ENCODE measurements around the gene BLOC1S2. TPM values are rescaled to one million over a fixed set of nuclear protein-coding genes. Genes with fewer than 3 reads are reported as not detected.

BLOC1S2 gene
- total and polyA plus RNA-seq, 2 of the 8 experiments (the other 6 are each of a cell fraction or from before 2014, with no cell fraction given), result 25.1 to 50.6 TPM

DNA sequence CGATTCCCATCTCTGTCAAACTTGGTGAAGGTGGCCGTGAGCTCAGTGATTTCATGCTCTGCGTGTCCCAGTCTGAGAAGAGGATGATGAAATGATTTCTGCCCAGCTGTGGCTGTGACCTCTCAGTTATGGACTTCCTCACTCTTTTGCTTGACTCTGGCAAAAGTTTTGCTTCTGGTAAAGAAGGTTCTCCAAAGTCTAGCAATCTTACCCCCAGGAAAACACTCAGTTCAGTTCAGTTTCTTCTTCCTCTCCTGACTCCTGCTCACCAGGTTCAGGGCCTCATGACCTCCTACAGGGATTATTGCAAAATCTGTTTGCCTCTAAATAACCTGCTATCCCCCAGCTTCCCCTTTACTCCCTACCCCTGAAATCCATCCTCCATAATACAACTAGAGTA lies 4.9 kb upstream of the BLOC1S2 start (continued):
- TF ChIP-seq, protein P1, sequence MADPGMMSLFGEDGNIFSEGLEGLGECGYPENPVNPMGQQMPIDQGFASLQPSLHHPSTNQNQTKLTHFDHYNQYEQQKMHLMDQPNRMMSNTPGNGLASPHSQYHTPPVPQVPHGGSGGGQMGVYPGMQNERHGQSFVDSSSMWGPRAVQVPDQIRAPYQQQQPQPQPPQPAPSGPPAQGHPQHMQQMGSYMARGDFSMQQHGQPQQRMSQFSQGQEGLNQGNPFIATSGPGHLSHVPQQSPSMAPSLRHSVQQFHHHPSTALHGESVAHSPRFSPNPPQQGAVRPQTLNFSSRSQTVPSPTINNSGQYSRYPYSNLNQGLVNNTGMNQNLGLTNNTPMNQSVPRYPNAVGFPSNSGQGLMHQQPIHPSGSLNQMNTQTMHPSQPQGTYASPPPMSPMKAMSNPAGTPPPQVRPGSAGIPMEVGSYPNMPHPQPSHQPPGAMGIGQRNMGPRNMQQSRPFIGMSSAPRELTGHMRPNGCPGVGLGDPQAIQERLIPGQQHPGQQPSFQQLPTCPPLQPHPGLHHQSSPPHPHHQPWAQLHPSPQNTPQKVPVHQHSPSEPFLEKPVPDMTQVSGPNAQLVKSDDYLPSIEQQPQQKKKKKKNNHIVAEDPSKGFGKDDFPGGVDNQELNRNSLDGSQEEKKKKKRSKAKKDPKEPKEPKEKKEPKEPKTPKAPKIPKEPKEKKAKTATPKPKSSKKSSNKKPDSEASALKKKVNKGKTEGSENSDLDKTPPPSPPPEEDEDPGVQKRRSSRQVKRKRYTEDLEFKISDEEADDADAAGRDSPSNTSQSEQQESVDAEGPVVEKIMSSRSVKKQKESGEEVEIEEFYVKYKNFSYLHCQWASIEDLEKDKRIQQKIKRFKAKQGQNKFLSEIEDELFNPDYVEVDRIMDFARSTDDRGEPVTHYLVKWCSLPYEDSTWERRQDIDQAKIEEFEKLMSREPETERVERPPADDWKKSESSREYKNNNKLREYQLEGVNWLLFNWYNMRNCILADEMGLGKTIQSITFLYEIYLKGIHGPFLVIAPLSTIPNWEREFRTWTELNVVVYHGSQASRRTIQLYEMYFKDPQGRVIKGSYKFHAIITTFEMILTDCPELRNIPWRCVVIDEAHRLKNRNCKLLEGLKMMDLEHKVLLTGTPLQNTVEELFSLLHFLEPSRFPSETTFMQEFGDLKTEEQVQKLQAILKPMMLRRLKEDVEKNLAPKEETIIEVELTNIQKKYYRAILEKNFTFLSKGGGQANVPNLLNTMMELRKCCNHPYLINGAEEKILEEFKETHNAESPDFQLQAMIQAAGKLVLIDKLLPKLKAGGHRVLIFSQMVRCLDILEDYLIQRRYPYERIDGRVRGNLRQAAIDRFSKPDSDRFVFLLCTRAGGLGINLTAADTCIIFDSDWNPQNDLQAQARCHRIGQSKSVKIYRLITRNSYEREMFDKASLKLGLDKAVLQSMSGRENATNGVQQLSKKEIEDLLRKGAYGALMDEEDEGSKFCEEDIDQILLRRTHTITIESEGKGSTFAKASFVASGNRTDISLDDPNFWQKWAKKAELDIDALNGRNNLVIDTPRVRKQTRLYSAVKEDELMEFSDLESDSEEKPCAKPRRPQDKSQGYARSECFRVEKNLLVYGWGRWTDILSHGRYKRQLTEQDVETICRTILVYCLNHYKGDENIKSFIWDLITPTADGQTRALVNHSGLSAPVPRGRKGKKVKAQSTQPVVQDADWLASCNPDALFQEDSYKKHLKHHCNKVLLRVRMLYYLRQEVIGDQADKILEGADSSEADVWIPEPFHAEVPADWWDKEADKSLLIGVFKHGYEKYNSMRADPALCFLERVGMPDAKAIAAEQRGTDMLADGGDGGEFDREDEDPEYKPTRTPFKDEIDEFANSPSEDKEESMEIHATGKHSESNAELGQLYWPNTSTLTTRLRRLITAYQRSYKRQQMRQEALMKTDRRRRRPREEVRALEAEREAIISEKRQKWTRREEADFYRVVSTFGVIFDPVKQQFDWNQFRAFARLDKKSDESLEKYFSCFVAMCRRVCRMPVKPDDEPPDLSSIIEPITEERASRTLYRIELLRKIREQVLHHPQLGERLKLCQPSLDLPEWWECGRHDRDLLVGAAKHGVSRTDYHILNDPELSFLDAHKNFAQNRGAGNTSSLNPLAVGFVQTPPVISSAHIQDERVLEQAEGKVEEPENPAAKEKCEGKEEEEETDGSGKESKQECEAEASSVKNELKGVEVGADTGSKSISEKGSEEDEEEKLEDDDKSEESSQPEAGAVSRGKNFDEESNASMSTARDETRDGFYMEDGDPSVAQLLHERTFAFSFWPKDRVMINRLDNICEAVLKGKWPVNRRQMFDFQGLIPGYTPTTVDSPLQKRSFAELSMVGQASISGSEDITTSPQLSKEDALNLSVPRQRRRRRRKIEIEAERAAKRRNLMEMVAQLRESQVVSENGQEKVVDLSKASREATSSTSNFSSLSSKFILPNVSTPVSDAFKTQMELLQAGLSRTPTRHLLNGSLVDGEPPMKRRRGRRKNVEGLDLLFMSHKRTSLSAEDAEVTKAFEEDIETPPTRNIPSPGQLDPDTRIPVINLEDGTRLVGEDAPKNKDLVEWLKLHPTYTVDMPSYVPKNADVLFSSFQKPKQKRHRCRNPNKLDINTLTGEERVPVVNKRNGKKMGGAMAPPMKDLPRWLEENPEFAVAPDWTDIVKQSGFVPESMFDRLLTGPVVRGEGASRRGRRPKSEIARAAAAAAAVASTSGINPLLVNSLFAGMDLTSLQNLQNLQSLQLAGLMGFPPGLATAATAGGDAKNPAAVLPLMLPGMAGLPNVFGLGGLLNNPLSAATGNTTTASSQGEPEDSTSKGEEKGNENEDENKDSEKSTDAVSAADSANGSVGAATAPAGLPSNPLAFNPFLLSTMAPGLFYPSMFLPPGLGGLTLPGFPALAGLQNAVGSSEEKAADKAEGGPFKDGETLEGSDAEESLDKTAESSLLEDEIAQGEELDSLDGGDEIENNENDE (IDR thresholded peaks at IDR 0.05; ENCODE audit: insufficient replicate concordance, low read length), result no peak
- no peak for TF ChIP-seq YY1 (IDR thresholded peaks at IDR 0.05; ENCODE audit: low read depth, low read length)
